Measurements from ENCODE around the gene XRN2. TPM values are rescaled to one million over a fixed set of nuclear protein-coding genes. Genes with fewer than 3 reads are reported as not detected.

The XRN2 gene
- total RNA-seq, 3 donors from 2014 or later = 71.2 to 95.7 (median 90.4) TPM

DNA sequence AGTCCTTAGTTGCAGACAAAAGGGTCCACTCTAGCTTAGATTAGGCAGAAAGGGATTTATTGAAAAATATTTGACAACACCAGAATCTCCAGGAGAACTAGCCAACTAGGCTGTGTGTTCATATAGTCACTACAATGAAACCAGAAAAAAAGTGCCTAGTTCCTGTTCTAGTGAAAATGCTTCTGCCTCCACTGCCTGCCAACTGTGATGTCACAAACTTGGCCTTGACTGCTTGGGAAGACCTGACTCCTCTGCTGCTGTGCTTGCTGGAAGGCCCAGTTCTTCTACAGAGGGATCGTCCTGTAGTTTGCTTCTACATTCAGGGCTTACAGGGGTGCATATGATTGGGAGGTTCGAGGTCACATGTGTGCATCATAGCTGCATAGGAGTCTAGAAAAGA is 40.3 kb upstream of the XRN2 start:
- no peak overlapping the region for H3K27ac ChIP-seq
- H3K9me3 ChIP-seq = no peaks in the 10 kb centered on the region
- TF ChIP-seq, protein P1, sequence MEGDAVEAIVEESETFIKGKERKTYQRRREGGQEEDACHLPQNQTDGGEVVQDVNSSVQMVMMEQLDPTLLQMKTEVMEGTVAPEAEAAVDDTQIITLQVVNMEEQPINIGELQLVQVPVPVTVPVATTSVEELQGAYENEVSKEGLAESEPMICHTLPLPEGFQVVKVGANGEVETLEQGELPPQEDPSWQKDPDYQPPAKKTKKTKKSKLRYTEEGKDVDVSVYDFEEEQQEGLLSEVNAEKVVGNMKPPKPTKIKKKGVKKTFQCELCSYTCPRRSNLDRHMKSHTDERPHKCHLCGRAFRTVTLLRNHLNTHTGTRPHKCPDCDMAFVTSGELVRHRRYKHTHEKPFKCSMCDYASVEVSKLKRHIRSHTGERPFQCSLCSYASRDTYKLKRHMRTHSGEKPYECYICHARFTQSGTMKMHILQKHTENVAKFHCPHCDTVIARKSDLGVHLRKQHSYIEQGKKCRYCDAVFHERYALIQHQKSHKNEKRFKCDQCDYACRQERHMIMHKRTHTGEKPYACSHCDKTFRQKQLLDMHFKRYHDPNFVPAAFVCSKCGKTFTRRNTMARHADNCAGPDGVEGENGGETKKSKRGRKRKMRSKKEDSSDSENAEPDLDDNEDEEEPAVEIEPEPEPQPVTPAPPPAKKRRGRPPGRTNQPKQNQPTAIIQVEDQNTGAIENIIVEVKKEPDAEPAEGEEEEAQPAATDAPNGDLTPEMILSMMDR (IDR thresholded peaks at IDR 0.05) = no peak
- no peak for TF ChIP-seq POLR2AphosphoS5 (IDR thresholded peaks at IDR 0.05)
- no peak for TF ChIP-seq POLR2A (IDR thresholded peaks at IDR 0.05)

GRCh38 chr20:21265261-21266190 is 37.6 kb upstream of the XRN2 start:
- Histone ChIP-seq H3K27me3 (no peaks in the 10 kb centered on the region), H3K4me1 (no peaks in the 10 kb centered on the region), H3K4me3 (no peak overlapping the region), H3K9me3 (no peaks in the 10 kb centered on the region), H3K27ac (no peak overlapping the region), H3K36me3 (no peaks in the 10 kb centered on the region)
- intact Hi-C loops (cut with DNase I; ENCODE audit: low total_unique reads) = no loop called here
- no peak for TF ChIP-seq POLR2AphosphoS5 (IDR thresholded peaks at IDR 0.05)
- TF ChIP-seq, protein P1 (IDR thresholded peaks at IDR 0.05) = no peak
- no peak for TF ChIP-seq POLR2A (IDR thresholded peaks at IDR 0.05)
- DNase-seq (ENCODE audit: low spot score in 2 of 2) = no peak

More for the DNA sequence above, 40.3 kb upstream of the XRN2 start:
- H3K4me3 ChIP-seq = no peak overlapping the region
- no peaks in the 10 kb centered on the region for H3K27me3 ChIP-seq
- no peaks in the 10 kb centered on the region for H3K36me3 ChIP-seq
- no peaks in the 10 kb centered on the region for H3K4me1 ChIP-seq
- intact Hi-C loops (cut with DNase I; ENCODE audit: low total_unique reads) = no loop called here
- no peak for DNase-seq (ENCODE audit: low spot score in 2 of 2)

DNA sequence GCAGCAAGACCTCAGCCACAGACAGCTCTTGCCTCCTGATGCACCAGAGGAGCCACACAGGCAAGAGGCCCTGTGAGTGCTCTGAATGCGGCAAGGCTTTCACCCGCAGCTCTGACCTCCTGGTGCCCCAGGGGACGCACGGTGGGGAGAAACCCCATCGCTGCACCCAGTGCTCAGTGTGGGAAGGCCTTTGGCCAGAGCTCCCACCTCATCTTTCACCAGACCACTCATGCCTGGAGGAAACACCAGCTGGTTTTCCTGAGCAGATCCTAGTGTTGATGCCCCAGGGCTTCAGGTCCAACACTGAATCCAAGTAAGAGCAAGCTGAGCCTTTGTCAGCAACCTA is 37.0 kb upstream of the XRN2 start:
- no peaks in the 10 kb centered on the region for H3K36me3 ChIP-seq
- no peak overlapping the region for H3K27ac ChIP-seq
- intact Hi-C loops (cut with DNase I; ENCODE audit: low total_unique reads) = no loop called here
- TF ChIP-seq, protein P1 (IDR thresholded peaks at IDR 0.05) = no peak
- no peak for TF ChIP-seq POLR2A (IDR thresholded peaks at IDR 0.05)
- H3K27me3 ChIP-seq = no peaks in the 10 kb centered on the region
- no peaks in the 10 kb centered on the region for H3K4me1 ChIP-seq
- H3K9me3 ChIP-seq = no peaks in the 10 kb centered on the region
- no peak for DNase-seq (ENCODE audit: low spot score in 2 of 2)
- H3K4me3 ChIP-seq = no peak overlapping the region

DNA sequence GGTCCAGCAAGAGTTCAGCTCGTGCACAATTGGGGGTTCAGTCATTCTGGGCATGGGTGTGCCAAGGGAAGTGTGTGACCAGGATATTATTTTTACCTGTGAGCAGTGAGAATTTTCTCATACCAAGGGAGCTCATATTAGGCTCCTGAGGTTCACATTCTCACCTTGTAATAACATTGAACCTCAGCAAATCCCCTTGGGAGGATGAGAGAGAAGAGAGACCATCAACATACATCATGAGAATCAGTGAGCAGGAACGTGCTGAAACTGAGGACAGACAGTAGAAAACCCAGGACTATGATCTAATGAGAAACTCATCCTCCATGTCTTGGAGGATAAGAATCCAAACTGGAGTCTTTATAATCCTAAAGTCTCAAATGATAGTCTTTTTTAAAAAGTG is 33.4 kb upstream of the XRN2 start:
- Histone ChIP-seq H3K27me3 (peaks cover 0 to 6% of the 10 kb centered on the region in 2 donors), H3K27ac (no peak overlapping the region), H3K4me1 (no peaks in the 10 kb centered on the region), H3K4me3 (no peak overlapping the region), H3K36me3 (no peaks in the 10 kb centered on the region), H3K9me3 (peaks cover 0 to 4% of the 10 kb centered on the region in 2 donors)
- intact Hi-C loops (cut with DNase I; ENCODE audit: low total_unique reads) = no loop called here
- TF ChIP-seq, protein P1 (IDR thresholded peaks at IDR 0.05) = no peak
- TF ChIP-seq POLR2AphosphoS5 (IDR thresholded peaks at IDR 0.05) (no peak), POLR2A (IDR thresholded peaks at IDR 0.05) (no peak)
- DNase-seq (ENCODE audit: low spot score in 2 of 2) = no peak

GRCh38 chr20:21270806-21271205 is 32.3 kb upstream of the XRN2 start:
- intact Hi-C loops (cut with DNase I; ENCODE audit: low total_unique reads) = no loop called here

More at GRCh38 chr20:21270806-21271205, 32.3 kb upstream of the XRN2 start:
- no peak overlapping the region for H3K4me3 ChIP-seq
- no peaks in the 10 kb centered on the region for H3K36me3 ChIP-seq
- TF ChIP-seq, protein P1 (IDR thresholded peaks at IDR 0.05) = no peak
- TF ChIP-seq POLR2AphosphoS5 (IDR thresholded peaks at IDR 0.05) (no peak), POLR2A (IDR thresholded peaks at IDR 0.05) (no peak)
- peaks cover 0 to 4% of the 10 kb centered on the region in 2 donors for H3K9me3 ChIP-seq
- peaks cover 0 to 6% of the 10 kb centered on the region in 2 donors for H3K27me3 ChIP-seq
- DNase-seq (ENCODE audit: low spot score in 2 of 2) = no peak
- no peaks in the 10 kb centered on the region for H3K4me1 ChIP-seq
- H3K27ac ChIP-seq = no peak overlapping the region

Data from breast epithelium (tissue), 4 donors.